CD1c-positive myeloid dendritic cell (primary cell): ENCODE results near the gene EIF1AX.
"Not testable (repeated sequence)": the region's sequence is repeated elsewhere in the genome, so short reads cannot be mapped to it uniquely, and the experiment has no call there.

Experiments
- DNase-seq: peaks from one replicate; pipeline ENCODE4 v3.0.0-alpha.2; 2016; ENCODE audit errors: extremely low spot score

Gene EIF1AX

GRCh38 chrX:20127440-20127839 lies 14.2 kb downstream of the EIF1AX start:
- DNase-seq: not testable (repeated sequence)

DNA sequence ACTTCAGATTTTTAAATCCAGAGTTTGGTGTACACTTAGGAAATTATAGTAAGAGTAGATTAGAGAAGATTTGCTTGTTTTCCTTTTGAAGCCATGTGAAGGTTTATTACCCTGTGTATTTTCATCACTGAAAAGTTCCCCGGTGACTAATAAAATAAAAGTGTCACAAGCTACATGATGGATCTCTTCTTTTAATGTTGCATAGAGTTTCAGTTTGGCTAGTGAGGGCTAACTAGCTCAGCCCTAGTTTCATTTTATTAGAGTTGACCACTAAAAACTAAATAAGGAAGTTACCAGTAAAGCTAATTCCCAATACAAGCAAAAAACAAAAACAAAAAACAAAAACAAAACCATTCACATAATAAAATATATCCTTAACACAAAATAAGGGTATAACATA lies 14.8 kb downstream of the EIF1AX start:
- DNase-seq: not testable (repeated sequence)

DNA sequence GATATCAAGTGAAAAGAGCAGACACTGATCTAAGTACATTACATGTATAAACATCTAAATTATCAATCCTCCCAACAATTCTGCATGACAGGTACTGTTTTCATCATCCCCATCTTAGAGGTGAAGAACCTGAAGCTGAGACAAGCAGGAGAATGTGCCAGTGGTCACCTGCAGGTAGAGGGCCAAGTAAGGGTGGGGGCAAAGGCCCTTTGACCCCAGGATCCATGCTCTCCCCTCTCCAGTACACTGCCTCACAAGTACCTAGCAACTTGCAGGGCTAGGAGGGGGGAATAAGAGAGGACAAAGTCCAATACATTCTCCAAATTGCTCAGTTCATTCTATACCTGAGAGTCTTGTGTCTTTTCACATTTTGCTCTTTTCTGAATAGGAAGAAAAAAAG lies 16.7 kb downstream of the EIF1AX start:
- no peak for DNase-seq

GRCh38 chrX:20118065-20118824 lies 23.4 kb downstream of the EIF1AX start:
- DNase-seq: no peak

- DNase-seq: no peak
Measured at GRCh38 chrX:20116577-20117240, 24.9 kb downstream of the EIF1AX start, which contains the start of gene MAP7D2. Gene MAP7D2 (minus strand): TSS chrX:20116907. CDS start chrX:20116879, 28 bp downstream.

DNA sequence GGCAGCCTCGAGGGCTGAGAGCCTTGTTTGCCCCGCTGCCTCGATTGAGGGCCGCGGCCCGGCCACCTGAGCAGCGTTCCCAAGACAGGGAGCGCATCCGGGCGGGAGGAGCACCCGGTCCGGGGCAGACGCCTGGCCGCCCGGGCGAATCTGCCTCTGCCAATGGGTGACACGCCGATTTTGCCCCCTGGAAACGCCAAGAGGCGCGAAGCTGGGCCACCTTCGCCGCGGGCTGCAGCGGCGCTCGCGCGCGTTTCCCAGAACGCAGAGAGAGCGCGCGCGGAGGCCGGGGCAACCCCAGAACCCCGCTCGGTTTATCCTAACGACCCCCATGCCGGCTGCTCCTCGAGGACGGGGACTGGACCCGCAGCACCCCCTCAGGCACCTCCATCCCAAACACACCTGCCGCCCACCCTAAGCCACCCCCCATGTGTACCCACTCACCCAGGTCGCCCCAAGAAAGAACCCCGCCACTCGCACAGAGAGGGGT lies 25.5 kb downstream of the EIF1AX start:
- no peak for DNase-seq

DNA sequence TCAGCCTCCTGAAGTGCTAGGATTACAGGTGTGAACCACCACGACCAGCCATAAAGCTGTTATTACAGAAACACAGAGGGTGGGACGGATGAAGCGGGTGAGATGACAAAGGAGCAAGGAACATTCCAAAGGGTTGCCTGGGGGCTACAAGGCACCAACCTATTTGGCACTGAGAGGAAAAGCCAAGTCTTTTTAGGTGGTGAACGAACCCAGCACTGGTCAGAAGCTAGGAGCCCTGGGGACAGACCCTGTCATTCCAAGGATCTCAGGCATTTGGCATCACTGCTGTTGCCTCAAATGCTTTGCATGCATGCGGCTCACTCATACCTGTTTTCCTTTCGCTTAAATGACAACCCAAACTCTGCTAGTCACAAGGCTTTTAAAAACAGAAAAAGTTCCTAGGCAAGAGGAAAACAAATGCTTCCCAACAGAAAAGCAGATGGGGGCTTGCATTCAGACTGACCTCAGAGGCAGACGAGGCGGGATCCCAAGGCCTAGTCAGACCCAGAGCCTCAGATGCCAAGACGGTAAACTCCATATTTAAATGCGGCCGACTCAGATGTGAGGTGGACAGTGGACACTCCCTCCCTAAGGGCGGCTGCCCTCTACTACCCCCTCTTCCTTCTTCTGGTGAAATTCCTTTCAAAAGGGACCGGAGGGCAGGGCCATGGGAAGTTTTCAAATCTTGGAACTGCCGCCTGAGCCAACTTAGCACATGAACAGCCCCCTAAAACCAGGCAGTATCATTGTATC lies 29.4 kb downstream of the EIF1AX start:
- DNase-seq: no peak

DNA sequence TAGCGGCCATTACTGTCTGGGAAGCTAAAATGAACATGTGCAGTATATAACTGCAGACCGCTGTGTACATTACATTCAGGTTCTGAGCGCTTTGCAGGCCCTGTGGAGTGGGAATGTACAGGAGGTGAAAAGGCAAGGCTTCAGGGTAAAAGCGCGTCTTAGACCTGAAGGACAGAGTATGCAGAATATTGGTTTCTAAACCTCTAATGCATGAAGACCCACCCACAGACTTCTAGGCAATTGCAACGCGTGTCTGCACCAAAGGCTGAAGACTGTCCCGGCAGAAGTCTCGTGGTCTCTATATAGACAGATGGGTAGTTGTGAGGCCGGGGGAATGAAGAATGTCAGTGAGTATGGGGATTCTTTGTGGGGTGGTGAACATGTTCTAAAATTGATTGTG lies 30.4 kb downstream of the EIF1AX start:
- no peak for DNase-seq

GRCh38 chrX:20101934-20102581 lies 39.6 kb downstream of the EIF1AX start:
- no peak for DNase-seq

DNA sequence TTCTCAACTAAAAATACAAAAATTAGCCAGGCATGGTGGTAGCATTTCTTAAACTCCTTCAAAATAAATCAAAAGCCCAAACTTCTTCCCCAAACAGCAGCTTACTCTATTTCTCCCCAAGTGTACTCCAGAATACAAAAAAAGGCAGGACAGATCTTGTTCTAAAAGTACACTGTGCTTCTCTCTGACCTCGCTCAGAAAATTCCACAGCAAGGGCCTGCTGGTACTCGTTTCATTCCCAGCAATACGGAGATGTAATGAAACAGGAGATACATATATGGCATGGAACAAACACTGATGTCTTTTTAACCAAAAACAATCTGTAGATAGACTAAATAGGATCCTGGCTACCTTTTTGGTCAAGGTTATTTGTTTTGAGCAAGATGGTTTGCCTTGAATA lies 50.1 kb downstream of the EIF1AX start:
- no peak for DNase-seq

DNA sequence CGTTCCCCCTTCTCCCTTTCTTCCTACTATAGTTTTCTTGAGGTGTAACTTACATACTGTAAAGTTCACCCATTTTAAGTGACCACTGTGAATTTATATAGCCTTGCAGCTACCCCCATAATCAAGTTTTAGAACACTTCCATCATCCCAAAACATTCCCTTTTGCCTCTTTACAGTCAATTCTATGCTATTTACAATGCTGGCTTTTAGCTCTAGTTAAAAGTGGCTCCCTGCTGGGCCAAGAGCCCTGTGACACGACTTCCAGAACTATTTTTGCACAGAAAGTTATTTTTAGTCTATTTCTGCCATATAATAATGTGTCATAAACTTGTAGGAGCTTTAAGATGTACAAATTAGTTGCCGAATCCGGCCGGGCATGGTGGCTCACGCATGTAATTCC lies 51.8 kb downstream of the EIF1AX start:
- no peak for DNase-seq

DNA sequence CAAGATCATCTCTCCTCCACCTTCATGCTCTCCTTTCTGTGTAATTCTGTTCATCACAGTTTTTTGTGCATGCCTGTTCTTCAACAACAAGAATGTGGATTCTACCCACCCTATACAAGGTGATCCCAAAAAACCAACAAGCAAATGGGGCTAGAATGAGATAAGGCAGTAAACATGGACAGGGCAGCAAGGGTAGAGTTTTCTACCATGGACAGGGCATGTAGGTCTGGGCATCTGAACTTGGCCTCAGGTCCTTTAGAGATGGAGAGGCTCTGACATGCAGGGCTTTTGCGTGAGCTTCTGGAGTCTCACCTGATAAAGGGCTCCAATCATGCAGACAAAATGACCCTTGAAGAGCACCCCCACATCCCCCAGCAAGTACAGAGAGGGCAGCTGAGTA lies 61.4 kb downstream of the EIF1AX start:
- no peak for DNase-seq
